Hematopoietic multipotent progenitor cell (in vitro differentiated cells): Measurements from ENCODE around the gene GPR161. TPM values are rescaled to one million over a fixed set of nuclear protein-coding genes. Genes with fewer than 3 reads are reported as not detected.
A peak's percentile ranks its signal among the peaks of the same experiment; 100 is the strongest.
"Not testable (repeated sequence)": the region's sequence is repeated elsewhere in the genome, so short reads cannot be mapped to it uniquely, and the experiment has no call there.

Experiments used
- DNase-seq, 3 donors: peaks; one replicate each; pipeline ENCODE4 v3.0.0-alpha.2; 2011 to 2015; ENCODE audit warnings: low read depth in 2 of 3, low spot score in 2 of 3
- total RNA-seq: library from RNA; depleted of rRNA; stranded (reverse); fragments of >200 nt; gene quantifications from one replicate; pipeline ENCODE4 v1.2.3, GENCODE V29; 2012

The GPR161 gene
- total RNA-seq, 1 donor: 4.0 TPM

- DNase-seq: no peak
These were observed 47.3 kb downstream of the GPR161 start for GRCh38 chr1:168089326-168089978.

GRCh38 chr1:168088511-168089325 is 48.0 kb downstream of the GPR161 start:
- no peak for DNase-seq

- no peak for DNase-seq
These were observed 49.0 kb downstream of the GPR161 start for GRCh38 chr1:168087696-168088095.

- DNase-seq: no peak
These were observed 50.3 kb downstream of the GPR161 start for GRCh38 chr1:168086438-168086837.

GRCh38 chr1:168085401-168085872 is 51.3 kb downstream of the GPR161 start:
- no peak for DNase-seq

- peak; percentile 39 to 83 (median 73) for DNase-seq
These were observed 52.1 kb downstream of the GPR161 start for GRCh38 chr1:168084396-168085231.

GRCh38 chr1:168083456-168084325 is 53.0 kb downstream of the GPR161 start:
- DNase-seq: no peak

GRCh38 chr1:168082008-168082876 is 54.5 kb downstream of the GPR161 start:
- peak; percentile 19 to 77 (median 50) for DNase-seq

- no peak for DNase-seq
These were observed 55.2 kb downstream of the GPR161 start for GRCh38 chr1:168081373-168082007.

GRCh38 chr1:168079761-168080160 is 57.0 kb downstream of the GPR161 start:
- DNase-seq: no peak

GRCh38 chr1:168069384-168069783 is 67.3 kb downstream of the GPR161 start:
- DNase-seq: no peak

- DNase-seq: no peak
These were observed 71.2 kb downstream of the GPR161 start for GRCh38 chr1:168065506-168065905.

GRCh38 chr1:168064216-168064615 is 72.5 kb downstream of the GPR161 start:
- no peak for DNase-seq

GRCh38 chr1:168057921-168058320 is 78.8 kb downstream of the GPR161 start:
- DNase-seq: no peak

GRCh38 chr1:168057355-168057754 is 79.4 kb downstream of the GPR161 start:
- DNase-seq: no peak

GRCh38 chr1:168056152-168056551 is 80.6 kb downstream of the GPR161 start:
- not testable (repeated sequence) for DNase-seq

- peak in 1 of 3 donors; percentile 3 for DNase-seq
These were observed 82.6 kb downstream of the GPR161 start for GRCh38 chr1:168054117-168054516.

GRCh38 chr1:168053681-168054080 is 83.0 kb downstream of the GPR161 start:
- no peak for DNase-seq

GRCh38 chr1:168050880-168051279 is 85.8 kb downstream of the GPR161 start:
- DNase-seq: no peak
